IPS-18a (cell line): ENCODE measurements around the gene CEP170B.
A peak's percentile ranks its signal among the peaks of the same experiment; 100 is the strongest.
"Not testable (repeated sequence)": the region's sequence is repeated elsewhere in the genome, so short reads cannot be mapped to it uniquely, and the experiment has no call there.

Source experiments
- H3K27ac ChIP-seq: one replicate; pipeline ENCODE4 v1.5.1; 2013; ENCODE audit warnings: low read length
- H3K27me3 ChIP-seq: one replicate; pipeline ENCODE4 v1.6.1; 2013; ENCODE audit warnings: mild to moderate bottlenecking, low read length; ENCODE audit not compliant: control insufficient read depth, insufficient read depth
- H3K36me3 ChIP-seq: one replicate; pipeline ENCODE4 v1.6.1; 2013; ENCODE audit warnings: low read depth, low read length; ENCODE audit not compliant: control insufficient read depth
- H3K4me1 ChIP-seq: one replicate; pipeline ENCODE4 v1.6.1; 2013; ENCODE audit warnings: low read depth, low read length; ENCODE audit not compliant: control insufficient read depth
- H3K4me3 ChIP-seq: one replicate; pipeline ENCODE4 v1.5.1; 2013; ENCODE audit warnings: low read length
- H3K9ac ChIP-seq: one replicate; pipeline ENCODE4 v1.6.1; 2013; ENCODE audit warnings: mild to moderate bottlenecking, low read length, moderate library complexity
- H3K9me3 ChIP-seq: one replicate; pipeline ENCODE4 v1.6.1; 2013; ENCODE audit warnings: low read depth, low read length; ENCODE audit not compliant: control insufficient read depth

Gene CEP170B

DNA sequence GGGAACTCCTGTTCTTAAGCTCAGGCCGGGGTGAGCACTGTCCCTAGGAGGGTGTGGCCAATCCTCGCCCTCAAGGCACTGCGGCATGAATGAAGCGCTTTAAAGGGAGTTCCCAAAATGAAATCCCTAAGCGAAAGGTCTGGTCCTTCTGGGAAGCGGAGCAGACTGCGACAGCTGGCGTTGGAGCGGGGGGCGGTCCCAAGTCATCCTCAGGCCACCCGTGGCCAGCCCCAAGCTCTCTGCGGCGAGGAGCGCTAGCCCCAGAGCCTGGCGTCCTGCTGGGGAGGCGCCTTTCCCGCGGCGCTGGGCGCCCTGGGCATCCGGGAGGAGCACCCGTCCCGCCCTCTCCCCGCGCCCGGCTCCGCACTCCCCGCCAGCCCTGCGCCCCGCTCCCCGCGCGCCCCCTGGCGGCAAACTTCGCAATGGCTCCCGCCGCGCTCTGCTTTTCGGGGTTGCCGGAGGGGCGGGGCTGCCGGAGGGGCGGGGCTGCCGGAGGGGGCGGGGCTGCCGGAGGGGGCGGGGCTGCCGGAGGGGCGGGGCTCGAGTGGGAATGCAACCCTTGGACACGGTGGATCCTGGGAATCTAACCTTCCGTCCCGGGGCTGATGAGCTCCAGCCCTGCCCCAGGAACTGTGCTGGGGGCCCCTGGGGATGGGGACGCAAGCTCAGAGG is 38.7 kb upstream of the CEP170B start:
- Histone ChIP-seq H3K27ac (no peak overlapping the region), H3K4me3 (peak overlapping the region; percentile 62), H3K9ac (no peak overlapping the region)

GRCh38 chr14:104826861-104827176 is 38.2 kb upstream of the CEP170B start:
- peaks cover 3% of the 10 kb centered on the region for H3K4me1 ChIP-seq
- peaks cover 26% of the 10 kb centered on the region for H3K27me3 ChIP-seq
- H3K4me3 ChIP-seq = peak overlapping the region; percentile 50
- H3K9ac ChIP-seq = no peak overlapping the region
- H3K27ac ChIP-seq = no peak overlapping the region
- no peaks in the 10 kb centered on the region for H3K9me3 ChIP-seq
- no peaks in the 10 kb centered on the region for H3K36me3 ChIP-seq

More for the DNA sequence above, 38.7 kb upstream of the CEP170B start:
- Histone ChIP-seq H3K36me3 (no peaks in the 10 kb centered on the region), H3K9me3 (no peaks in the 10 kb centered on the region), H3K27me3 (peaks cover 26% of the 10 kb centered on the region), H3K4me1 (peaks cover 3% of the 10 kb centered on the region)

DNA sequence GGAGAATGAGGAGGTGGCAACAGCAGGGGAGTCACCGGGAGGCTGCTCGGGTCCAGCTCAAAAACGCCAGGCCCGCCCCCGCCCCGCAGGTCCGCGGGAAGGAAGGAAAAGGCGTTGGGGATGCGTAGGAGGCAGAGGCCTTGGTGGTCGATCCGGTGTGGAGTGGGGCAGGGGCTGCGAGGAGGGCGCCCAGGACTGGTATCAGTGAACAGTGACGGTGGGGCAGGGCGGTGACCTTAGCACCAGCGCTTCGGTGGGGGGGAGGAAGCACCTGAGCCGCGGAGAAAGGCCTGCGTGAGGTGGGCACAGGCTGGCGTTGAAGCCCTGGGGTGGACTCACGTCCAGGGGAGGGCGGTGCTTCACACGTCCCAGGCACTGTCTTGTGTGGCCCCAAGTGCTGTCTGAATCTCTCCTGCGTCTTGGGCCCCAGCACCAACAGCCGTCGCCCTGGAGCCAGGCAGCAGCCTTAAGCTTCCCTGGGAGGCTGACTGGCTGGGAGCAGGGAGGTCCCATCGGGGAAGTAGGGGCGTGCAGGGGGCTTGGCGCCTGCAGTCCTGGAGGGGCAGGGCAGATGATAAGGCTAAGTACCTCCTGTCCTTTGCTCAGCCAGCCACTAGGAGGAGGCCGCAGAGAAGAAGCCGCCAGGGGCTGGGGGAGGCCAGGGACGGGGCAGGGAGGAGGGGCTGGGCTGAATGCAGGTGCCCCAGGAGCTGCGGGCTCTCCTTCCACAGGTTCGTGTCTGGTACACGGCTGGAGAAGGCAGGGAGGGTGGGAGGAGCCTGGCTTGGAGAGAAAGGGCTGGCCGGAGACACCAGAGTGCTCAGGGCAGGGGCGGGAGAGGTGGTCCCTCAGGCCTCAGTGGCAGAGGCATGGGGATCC is 37.7 kb upstream of the CEP170B start:
- Histone ChIP-seq H3K4me1 (peaks cover 3% of the 10 kb centered on the region), H3K27me3 (peaks cover 26% of the 10 kb centered on the region), H3K36me3 (no peaks in the 10 kb centered on the region), H3K27ac (no peak overlapping the region), H3K9me3 (no peaks in the 10 kb centered on the region), H3K4me3 (peak overlapping the region; percentile 50), H3K9ac (no peak overlapping the region)

GRCh38 chr14:104830781-104831180 is 34.3 kb upstream of the CEP170B start:
- Histone ChIP-seq H3K36me3 (no peaks in the 10 kb centered on the region), H3K9me3 (no peaks in the 10 kb centered on the region), H3K27ac (no peak overlapping the region), H3K27me3 (peaks cover 8% of the 10 kb centered on the region), H3K4me3 (no peak overlapping the region), H3K9ac (no peak overlapping the region), H3K4me1 (peaks cover 3% of the 10 kb centered on the region)

DNA sequence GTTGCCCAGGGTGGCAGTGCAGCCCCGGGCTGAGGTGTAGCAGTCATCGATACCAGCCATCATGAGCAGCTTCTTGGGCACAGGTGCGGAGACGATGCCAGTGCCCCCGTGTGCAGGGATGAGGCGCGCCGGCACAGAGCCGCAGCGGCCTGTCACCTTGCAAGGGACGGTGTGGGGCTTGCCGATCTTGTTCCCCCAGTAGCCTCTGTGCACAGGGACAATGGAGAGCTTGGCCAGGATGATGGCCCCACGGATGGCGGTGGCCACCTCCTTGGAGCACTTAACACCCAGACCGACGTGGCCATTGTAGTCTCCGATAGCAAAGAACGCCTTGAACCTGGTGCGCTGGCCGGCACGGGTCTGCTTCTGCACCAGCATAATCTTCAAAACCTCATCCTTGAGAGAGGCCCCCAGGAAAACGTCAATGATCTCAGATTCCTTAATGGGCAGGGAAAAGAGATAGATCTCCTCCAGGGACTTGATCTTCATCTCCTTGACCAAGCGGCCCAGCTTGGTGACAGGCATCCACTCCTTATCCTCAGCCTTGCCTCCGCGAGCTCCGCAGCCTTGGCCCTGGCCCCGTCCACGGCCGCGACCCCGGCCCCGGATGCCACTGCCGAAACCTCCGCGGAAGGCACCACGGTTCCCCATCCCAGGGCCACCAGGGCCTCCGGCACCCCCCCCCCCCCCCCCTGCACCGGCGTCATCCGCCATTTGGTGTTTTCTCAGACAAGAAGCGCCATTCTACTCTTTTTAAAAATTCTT is 28.7 kb upstream of the CEP170B start:
- H3K27ac ChIP-seq, H3K9me3 ChIP-seq, H3K4me3 ChIP-seq: not testable (repeated sequence)

GRCh38 chr14:104841730-104842129 is 23.3 kb upstream of the CEP170B start:
- Histone ChIP-seq H3K27me3 (peaks cover 38% of the 10 kb centered on the region), H3K4me3 (no peak overlapping the region), H3K27ac (no peak overlapping the region), H3K9me3 (no peaks in the 10 kb centered on the region), H3K4me1 (peaks cover 3% of the 10 kb centered on the region), H3K9ac (no peak overlapping the region), H3K36me3 (no peaks in the 10 kb centered on the region)

More for the DNA sequence above, 28.7 kb upstream of the CEP170B start:
- H3K9ac ChIP-seq, H3K36me3 ChIP-seq, H3K27me3 ChIP-seq, H3K4me1 ChIP-seq: not testable (repeated sequence)

GRCh38 chr14:104843006-104843405 is 22.1 kb upstream of the CEP170B start:
- Histone ChIP-seq H3K27me3 (peaks cover 38% of the 10 kb centered on the region), H3K4me1 (peaks cover 3% of the 10 kb centered on the region), H3K9me3 (no peaks in the 10 kb centered on the region), H3K9ac (no peak overlapping the region), H3K27ac (no peak overlapping the region), H3K36me3 (no peaks in the 10 kb centered on the region), H3K4me3 (peak overlapping the region; percentile 58)

DNA sequence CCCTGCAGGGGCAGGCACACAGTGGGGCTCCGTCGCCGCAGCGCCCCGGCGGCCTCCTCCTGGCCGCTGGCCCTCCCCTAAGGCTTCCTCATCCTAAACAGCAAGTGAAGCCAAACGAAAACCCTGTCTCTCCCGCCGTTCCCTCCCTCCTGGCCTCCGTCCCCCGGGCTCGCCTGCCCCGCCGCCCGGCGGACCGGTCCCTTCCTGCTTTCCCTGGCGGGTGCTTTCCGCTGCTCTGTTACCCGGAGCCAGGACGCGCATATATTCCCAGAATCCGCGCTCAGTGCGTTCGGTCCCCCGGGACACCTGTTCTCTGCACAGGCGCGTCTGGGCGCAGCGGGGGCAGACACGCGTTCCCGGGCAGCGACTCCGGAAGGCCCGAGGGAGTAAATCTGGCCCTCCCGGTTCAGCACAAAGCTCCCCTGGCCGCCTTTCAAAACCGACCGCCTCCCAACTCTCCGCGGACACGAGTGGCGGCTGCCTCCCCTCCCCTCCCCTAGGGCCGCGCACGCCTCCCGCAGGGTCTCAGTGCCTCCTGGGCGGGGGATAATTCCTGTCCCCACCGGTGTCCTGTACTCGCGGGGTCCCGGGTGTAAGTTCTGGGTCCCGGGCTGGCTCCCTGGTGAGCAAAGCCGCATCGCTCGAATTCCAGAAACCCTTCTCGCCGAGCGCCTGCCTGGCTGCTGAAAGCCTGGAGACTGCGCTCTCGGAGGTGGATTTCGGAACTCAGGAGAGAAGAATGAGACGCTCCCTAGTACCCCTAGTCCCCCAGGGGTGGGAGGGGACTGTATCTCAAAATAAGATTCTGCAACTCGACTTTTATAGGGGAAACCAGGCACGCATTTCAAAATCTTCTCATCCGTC is 21.4 kb upstream of the CEP170B start:
- Histone ChIP-seq H3K9ac (no peak overlapping the region), H3K27me3 (peaks cover 38% of the 10 kb centered on the region), H3K4me1 (peaks cover 3% of the 10 kb centered on the region), H3K36me3 (no peaks in the 10 kb centered on the region), H3K4me3 (peak overlapping the region; percentile 58), H3K9me3 (no peaks in the 10 kb centered on the region), H3K27ac (no peak overlapping the region)

DNA sequence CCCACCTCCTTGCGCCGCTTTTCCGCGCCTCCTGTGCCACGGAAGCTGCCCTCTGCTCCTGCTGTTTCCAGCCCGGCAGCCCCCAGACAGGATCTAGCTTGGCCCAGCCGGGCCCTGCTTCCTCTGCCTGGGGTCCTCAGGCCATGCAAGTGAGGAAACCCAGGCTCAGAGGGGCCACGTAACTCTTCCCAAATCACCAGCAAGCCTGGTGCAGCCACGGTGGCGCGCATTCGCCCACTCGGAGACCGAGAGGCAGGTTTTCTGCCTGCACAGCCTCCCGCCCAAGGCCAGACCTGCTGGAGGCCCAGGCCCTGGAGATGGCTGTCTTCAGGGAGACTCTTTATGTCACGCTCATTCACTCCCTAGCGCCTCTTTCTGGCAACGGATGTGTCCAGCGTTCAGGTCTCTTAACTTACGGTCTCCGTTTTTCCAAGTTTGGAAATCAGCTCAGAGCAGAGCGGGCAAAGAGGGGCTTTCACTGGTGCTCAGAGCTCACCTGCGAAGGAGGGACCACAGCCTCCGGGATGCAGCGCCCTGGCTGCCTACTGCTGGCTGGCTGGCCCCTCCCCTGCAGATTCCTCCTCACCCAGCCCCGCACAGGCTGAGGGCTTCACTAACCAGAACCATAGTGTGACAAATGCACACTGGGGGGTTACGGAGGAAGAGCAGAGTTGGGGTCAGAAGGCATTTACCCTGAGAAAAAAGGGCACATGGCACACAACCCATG is 20.6 kb upstream of the CEP170B start:
- H3K36me3 ChIP-seq = no peaks in the 10 kb centered on the region
- peaks cover 38% of the 10 kb centered on the region for H3K27me3 ChIP-seq
- H3K27ac ChIP-seq = no peak overlapping the region
- no peak overlapping the region for H3K9ac ChIP-seq
- H3K4me3 ChIP-seq = peak overlapping the region; percentile 58
- peaks cover 3% of the 10 kb centered on the region for H3K4me1 ChIP-seq
- H3K9me3 ChIP-seq = no peaks in the 10 kb centered on the region

GRCh38 chr14:104845033-104845666 is 19.9 kb upstream of the CEP170B start:
- no peak overlapping the region for H3K27ac ChIP-seq
- peaks cover 3% of the 10 kb centered on the region for H3K4me1 ChIP-seq
- H3K27me3 ChIP-seq = peaks cover 38% of the 10 kb centered on the region
- H3K36me3 ChIP-seq = no peaks in the 10 kb centered on the region
- H3K9ac ChIP-seq = no peak overlapping the region
- no peak overlapping the region for H3K4me3 ChIP-seq
- no peaks in the 10 kb centered on the region for H3K9me3 ChIP-seq
